Astrocyte (in vitro differentiated cells and primary cell): Measurements from ENCODE around the gene CDC26. TPM values are rescaled to one million over a fixed set of nuclear protein-coding genes. Genes with fewer than 3 reads are reported as not detected.

Source experiments
- DNase-seq: peaks from one replicate; pipeline ENCODE4 v3.0.0-alpha.2; 2010; ENCODE audit warnings: low read depth
- FAIRE-seq: peaks from 2 replicates; lab custom pipeline; 2011; peaks lifted over from hg19 to GRCh38; lab: Jason Lieb, UNC
- H2AFZ ChIP-seq: 2 replicates; pipeline ENCODE4 v1.6.0; 2012; ENCODE audit warnings: low read depth, low read length, inconsistent platforms
- H3K27ac ChIP-seq: 2 replicates; pipeline ENCODE4 v1.5.1; 2011; ENCODE audit warnings: low read depth, low read length, inconsistent platforms
- H3K27me3 ChIP-seq: 2 replicates; pipeline ENCODE4 v1.6.0; 2011; ENCODE audit warnings: low read length, inconsistent platforms; ENCODE audit not compliant: insufficient read depth
- H3K36me3 ChIP-seq: 2 replicates; pipeline ENCODE4 v1.5.1; 2011; ENCODE audit warnings: low read length, inconsistent platforms; ENCODE audit not compliant: insufficient read depth
- H3K4me1 ChIP-seq: 2 replicates; pipeline ENCODE4 v1.5.1; 2011; ENCODE audit warnings: low read length, inconsistent platforms; ENCODE audit not compliant: insufficient read depth
- H3K4me2 ChIP-seq: 2 replicates; pipeline ENCODE4 v1.6.0; 2012; ENCODE audit warnings: low read length, inconsistent platforms
- H3K4me3 ChIP-seq: 2 replicates; pipeline ENCODE4 v1.5.1; 2011; ENCODE audit warnings: low read depth, mild to moderate bottlenecking, low read length, inconsistent platforms; ENCODE audit not compliant: insufficient read depth
- H3K79me2 ChIP-seq: 2 replicates; pipeline ENCODE4 v1.6.0; 2012; ENCODE audit warnings: mild to moderate bottlenecking, low read length, inconsistent platforms; ENCODE audit not compliant: insufficient read depth
- H3K9ac ChIP-seq: 2 replicates; pipeline ENCODE4 v1.6.0; 2012; ENCODE audit warnings: mild to moderate bottlenecking, low read length, inconsistent platforms
- H3K9me3 ChIP-seq: 2 replicates; pipeline ENCODE4 v1.5.1; 2012; ENCODE audit warnings: low read depth, mild to moderate bottlenecking, low read length, inconsistent platforms; ENCODE audit not compliant: insufficient read depth
- H4K20me1 ChIP-seq: 2 replicates; pipeline ENCODE4 v1.6.0; 2012; ENCODE audit warnings: low read length, inconsistent platforms; ENCODE audit not compliant: insufficient read depth
- H3K27ac Mint-ChIP-seq: one replicate; pipeline ENCODE4 v1.8.0; 2021; ENCODE audit warnings: mild to moderate bottlenecking, mixed read lengths; ENCODE audit not compliant: unreplicated experiment
- H3K27me3 Mint-ChIP-seq: one replicate; pipeline ENCODE4 v1.8.0; 2021; ENCODE audit warnings: low read depth, mixed read lengths; ENCODE audit not compliant: unreplicated experiment
- H3K36me3 Mint-ChIP-seq: one replicate; pipeline ENCODE4 v1.8.0; 2021; ENCODE audit warnings: low read depth, mixed read lengths; ENCODE audit not compliant: unreplicated experiment
- H3K4me1 Mint-ChIP-seq: one replicate; pipeline ENCODE4 v1.8.0; 2021; ENCODE audit warnings: low read depth, mixed read lengths; ENCODE audit not compliant: unreplicated experiment
- H3K4me3 Mint-ChIP-seq: one replicate; pipeline ENCODE4 v1.8.0; 2021; ENCODE audit warnings: mild to moderate bottlenecking, moderate library complexity, mixed read lengths; ENCODE audit not compliant: unreplicated experiment
- H3K9me3 Mint-ChIP-seq: one replicate; pipeline ENCODE4 v1.8.0; 2021; ENCODE audit warnings: mild to moderate bottlenecking, mixed read lengths; ENCODE audit not compliant: unreplicated experiment
- CTCF ChIP-seq: IDR thresholded peaks from 2 replicates; pipeline ENCODE4 v1.5.1; 2011; ENCODE audit warnings: low read depth, mild to moderate bottlenecking, inconsistent platforms, low read length, moderate library complexity; ENCODE audit not compliant: insufficient read depth
- EZH2 ChIP-seq: IDR thresholded peaks from 2 replicates; pipeline ENCODE4 v1.6.1; 2012; ENCODE audit warnings: mild to moderate bottlenecking, low read length, inconsistent platforms; ENCODE audit not compliant: insufficient read depth
- total RNA-seq: library from RNA; stranded (reverse); gene quantifications from 2 replicates; pipeline ENCODE4 v1.2.1, GENCODE V29; 2021

CDC26 gene
- total RNA-seq, 1 donor from 2014 or later, result 23.9 TPM

GRCh38 chr9:113301548-113301947 lies 26.2 kb upstream of the CDC26 start:
- H2AFZ ChIP-seq, result no peak overlapping the region
- no peak overlapping the region for H3K4me3 ChIP-seq
- no peaks in the 10 kb centered on the region for H3K9me3 ChIP-seq
- no peaks in the 10 kb centered on the region for H4K20me1 ChIP-seq
- peaks cover 9% of the 10 kb centered on the region for H3K27me3 ChIP-seq
- H3K4me1 Mint-ChIP-seq, result peaks cover 10% of the 10 kb centered on the region
- H3K27ac Mint-ChIP-seq, result no peak overlapping the region
- no peaks in the 10 kb centered on the region for H3K36me3 ChIP-seq
- H3K4me1 ChIP-seq, result no peaks in the 10 kb centered on the region
- no peak for TF ChIP-seq CTCF
- no peak for TF ChIP-seq EZH2
- H3K36me3 Mint-ChIP-seq, result no peaks in the 10 kb centered on the region
- no peak overlapping the region for H3K27ac ChIP-seq
- no peak for DNase-seq
- H3K4me3 Mint-ChIP-seq, result no peak overlapping the region
- H3K27me3 Mint-ChIP-seq, result peaks cover 7% of the 10 kb centered on the region
- no peak for FAIRE-seq
- H3K4me2 ChIP-seq, result no peak overlapping the region
- no peak overlapping the region for H3K9ac ChIP-seq
- no peaks in the 10 kb centered on the region for H3K9me3 Mint-ChIP-seq
- no peaks in the 10 kb centered on the region for H3K79me2 ChIP-seq

- no peak overlapping the region for H3K4me3 ChIP-seq
- peaks cover 9% of the 10 kb centered on the region for H3K27me3 ChIP-seq
- Mint-ChIP-seq H3K4me3 (no peak overlapping the region), H3K36me3 (no peaks in the 10 kb centered on the region), H3K9me3 (no peaks in the 10 kb centered on the region), H3K4me1 (peaks cover 10% of the 10 kb centered on the region), H3K27me3 (peaks cover 7% of the 10 kb centered on the region), H3K27ac (no peak overlapping the region)
- H4K20me1 ChIP-seq, result no peaks in the 10 kb centered on the region
- H3K9ac ChIP-seq, result no peak overlapping the region
- no peak overlapping the region for H2AFZ ChIP-seq
- no peak for TF ChIP-seq CTCF
- TF ChIP-seq EZH2, result no peak
- no peak overlapping the region for H3K4me2 ChIP-seq
- DNase-seq (no peak), FAIRE-seq (no peak)
- no peak overlapping the region for H3K27ac ChIP-seq
- no peaks in the 10 kb centered on the region for H3K9me3 ChIP-seq
- no peaks in the 10 kb centered on the region for H3K4me1 ChIP-seq
- no peaks in the 10 kb centered on the region for H3K36me3 ChIP-seq
- H3K79me2 ChIP-seq, result no peaks in the 10 kb centered on the region
Observed at GRCh38 chr9:113299800-113300292, 24.5 kb upstream of the CDC26 start.

GRCh38 chr9:113298924-113299770 lies 23.8 kb upstream of the CDC26 start:
- peaks cover 9% of the 10 kb centered on the region for H3K27me3 ChIP-seq
- H2AFZ ChIP-seq, result no peak overlapping the region
- H3K79me2 ChIP-seq, result no peaks in the 10 kb centered on the region
- no peak overlapping the region for H3K27ac ChIP-seq
- no peak overlapping the region for H3K4me3 Mint-ChIP-seq
- H3K9me3 ChIP-seq, result no peaks in the 10 kb centered on the region
- FAIRE-seq (no peak), DNase-seq (no peak)
- no peak overlapping the region for H3K27ac Mint-ChIP-seq
- H3K27me3 Mint-ChIP-seq, result peaks cover 7% of the 10 kb centered on the region
- no peak overlapping the region for H3K4me2 ChIP-seq
- no peaks in the 10 kb centered on the region for H3K36me3 Mint-ChIP-seq
- no peak overlapping the region for H3K4me3 ChIP-seq
- no peak overlapping the region for H3K9ac ChIP-seq
- H4K20me1 ChIP-seq, result no peaks in the 10 kb centered on the region
- no peaks in the 10 kb centered on the region for H3K9me3 Mint-ChIP-seq
- no peaks in the 10 kb centered on the region for H3K36me3 ChIP-seq
- TF ChIP-seq CTCF (no peak), EZH2 (no peak)
- peaks cover 10% of the 10 kb centered on the region for H3K4me1 Mint-ChIP-seq
- no peaks in the 10 kb centered on the region for H3K4me1 ChIP-seq
